Neural cell (in vitro differentiated cells): ENCODE measurements around the gene MAP3K13. TPM values are rescaled to one million over a fixed set of nuclear protein-coding genes. Genes with fewer than 3 reads are reported as not detected.

Experiments used
- H2AFZ ChIP-seq: fragments of 200-600, 300-800 bp; sonication (generic), shearing (Covaris generic); 2 replicates; pipeline ENCODE4 v1.6.0; 2014; ENCODE audit warnings: low read depth, mild to moderate bottlenecking, antibody characterized with exemption, low read length, moderate library complexity
- H3F3A ChIP-seq: fragments of 200-600 bp; shearing (Covaris generic); 2 replicates; pipeline ENCODE4 v1.6.1; 2016; ENCODE audit warnings: mild to moderate bottlenecking, moderate library complexity, mixed read lengths, antibody characterized with exemption, low read length; ENCODE audit not compliant: insufficient read depth, poor library complexity, severe bottlenecking
- H3K27ac ChIP-seq: fragments of 200-600, 300-800 bp; sonication (generic), shearing (Covaris generic); 2 replicates; pipeline ENCODE4 v1.5.1; 2014; ENCODE audit warnings: mild to moderate bottlenecking, low read length, moderate library complexity
- H3K27me3 ChIP-seq: fragments of 300-800, 200-600 bp; sonication (generic), shearing (Covaris generic); 2 replicates; pipeline ENCODE4 v1.6.0; 2014; ENCODE audit warnings: mild to moderate bottlenecking, low read depth, low read length, moderate library complexity; ENCODE audit not compliant: insufficient read depth
- H3K36me3 ChIP-seq: fragments of 300-800, 200-600 bp; sonication (generic), shearing (Covaris generic); 2 replicates; pipeline ENCODE4 v1.5.1; 2014; ENCODE audit warnings: mild to moderate bottlenecking, antibody characterized with exemption, low read length, moderate library complexity; ENCODE audit not compliant: insufficient read depth
- H3K4me2 ChIP-seq: fragments of 300-800, 200-600 bp; sonication (generic), shearing (Covaris generic); 2 replicates; pipeline ENCODE4 v1.6.0; 2014; ENCODE audit warnings: mild to moderate bottlenecking, low read length
- H3K4me3 ChIP-seq: fragments of 300-800, 200-600 bp; sonication (generic), shearing (Covaris generic); 2 replicates; pipeline ENCODE4 v1.5.1; 2014; ENCODE audit warnings: mild to moderate bottlenecking, low read length, moderate library complexity
- H3K79me2 ChIP-seq: fragments of 200-600 bp; shearing (Covaris generic); replicated peaks from 2 replicates; pipeline ENCODE4 v1.6.0; 2014; ENCODE audit warnings: mild to moderate bottlenecking, low read length, moderate library complexity; ENCODE audit not compliant: insufficient read depth
- H3K9ac ChIP-seq: fragments of 300-800, 200-600 bp; sonication (generic), shearing (Covaris generic); 2 replicates; pipeline ENCODE4 v1.6.1; 2016; ENCODE audit warnings: mild to moderate bottlenecking, low read length, mixed read lengths
- H3K9me2 ChIP-seq: fragments of 200-600 bp; shearing (Covaris generic); 2 replicates; pipeline ENCODE4 v1.6.1; 2016; ENCODE audit warnings: mild to moderate bottlenecking, low read length, mixed read lengths; ENCODE audit not compliant: insufficient read depth
- H3K9me3 ChIP-seq: fragments of 200-600, 300-800 bp; sonication (generic), shearing (Covaris generic); 2 replicates; pipeline ENCODE4 v1.6.1; 2016; ENCODE audit warnings: mild to moderate bottlenecking, mixed run types, low read length, moderate library complexity, mixed read lengths
- H4K20me1 ChIP-seq: fragments of 200-600 bp; shearing (Covaris generic); 2 replicates; pipeline ENCODE4 v1.6.1; 2016; ENCODE audit warnings: mild to moderate bottlenecking, mixed run types; ENCODE audit not compliant: insufficient read depth
- EP300 ChIP-seq: fragments of 450-650 bp; conservative IDR thresholded peaks from 2 replicates; pipeline ENCODE4 v1.6.1; 2014; ENCODE audit warnings: antibody characterized with exemption, mild to moderate bottlenecking, moderate library complexity; ENCODE audit not compliant: poor library complexity, severe bottlenecking
- EZH2 ChIP-seq: fragments of 200-600, 300-800 bp; shearing (Covaris generic), sonication (generic); IDR thresholded peaks from 2 replicates; pipeline ENCODE4 v1.6.1; 2014; ENCODE audit warnings: antibody characterized with exemption, low read length, borderline replicate concordance, mild to moderate bottlenecking; ENCODE audit not compliant: insufficient read depth, poor library complexity, severe bottlenecking
- MXI1 ChIP-seq: fragments of 450-650 bp; conservative IDR thresholded peaks from 2 replicates; pipeline ENCODE4 v1.6.1; 2014; ENCODE audit warnings: antibody characterized with exemption, mild to moderate bottlenecking; ENCODE audit not compliant: poor library complexity, severe bottlenecking
- POLR2AphosphoS5 ChIP-seq: IDR thresholded peaks from 2 replicates; pipeline ENCODE4 v1.6.1; 2012
- RAD21 ChIP-seq: fragments of 450-650 bp; conservative IDR thresholded peaks from 2 replicates; pipeline ENCODE4 v1.6.1; 2014; ENCODE audit warnings: antibody characterized with exemption, mild to moderate bottlenecking, moderate library complexity
- SMC3 ChIP-seq: fragments of 450-650 bp; conservative IDR thresholded peaks from 2 replicates; pipeline ENCODE4 v1.6.1; 2014; ENCODE audit warnings: antibody characterized with exemption, mild to moderate bottlenecking, moderate library complexity; ENCODE audit not compliant: poor library complexity
- TAF1 ChIP-seq: IDR thresholded peaks from 2 replicates; pipeline ENCODE4 v1.6.1; 2012; ENCODE audit warnings: low read depth
- polyA minus RNA-seq: library from RNA; depleted of rRNA, polyadenylated mRNA; stranded (reverse); fragments of >200 nt; gene quantifications from 2 replicates; pipeline ENCODE4 v1.2.3, GENCODE V29; 2014
- polyA plus RNA-seq: library from polyadenylated mRNA; depleted of rRNA; stranded (reverse); fragments of >200 nt; gene quantifications from 2 replicates; pipeline ENCODE4 v1.2.3, GENCODE V29; 2014
- TF ChIP-seq, protein P1 (sequence below): fragments of 450-650 bp; IDR thresholded peaks from 2 replicates; pipeline ENCODE4 v1.5.1; 2014; ENCODE audit warnings: antibody characterized with exemption, mild to moderate bottlenecking, moderate library complexity; ENCODE audit not compliant: poor library complexity, severe bottlenecking
- TF ChIP-seq, protein P2 (sequence below): IDR thresholded peaks from 2 replicates; pipeline ENCODE4 v1.6.1; 2012; ENCODE audit warnings: borderline replicate concordance

MAP3K13 gene, protein sequence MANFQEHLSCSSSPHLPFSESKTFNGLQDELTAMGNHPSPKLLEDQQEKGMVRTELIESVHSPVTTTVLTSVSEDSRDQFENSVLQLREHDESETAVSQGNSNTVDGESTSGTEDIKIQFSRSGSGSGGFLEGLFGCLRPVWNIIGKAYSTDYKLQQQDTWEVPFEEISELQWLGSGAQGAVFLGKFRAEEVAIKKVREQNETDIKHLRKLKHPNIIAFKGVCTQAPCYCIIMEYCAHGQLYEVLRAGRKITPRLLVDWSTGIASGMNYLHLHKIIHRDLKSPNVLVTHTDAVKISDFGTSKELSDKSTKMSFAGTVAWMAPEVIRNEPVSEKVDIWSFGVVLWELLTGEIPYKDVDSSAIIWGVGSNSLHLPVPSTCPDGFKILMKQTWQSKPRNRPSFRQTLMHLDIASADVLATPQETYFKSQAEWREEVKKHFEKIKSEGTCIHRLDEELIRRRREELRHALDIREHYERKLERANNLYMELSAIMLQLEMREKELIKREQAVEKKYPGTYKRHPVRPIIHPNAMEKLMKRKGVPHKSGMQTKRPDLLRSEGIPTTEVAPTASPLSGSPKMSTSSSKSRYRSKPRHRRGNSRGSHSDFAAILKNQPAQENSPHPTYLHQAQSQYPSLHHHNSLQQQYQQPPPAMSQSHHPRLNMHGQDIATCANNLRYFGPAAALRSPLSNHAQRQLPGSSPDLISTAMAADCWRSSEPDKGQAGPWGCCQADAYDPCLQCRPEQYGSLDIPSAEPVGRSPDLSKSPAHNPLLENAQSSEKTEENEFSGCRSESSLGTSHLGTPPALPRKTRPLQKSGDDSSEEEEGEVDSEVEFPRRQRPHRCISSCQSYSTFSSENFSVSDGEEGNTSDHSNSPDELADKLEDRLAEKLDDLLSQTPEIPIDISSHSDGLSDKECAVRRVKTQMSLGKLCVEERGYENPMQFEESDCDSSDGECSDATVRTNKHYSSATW
- polyA plus RNA-seq (22.6 and 33.8 TPM in 2 replicates), polyA minus RNA-seq (81.3 and 102 TPM in 2 replicates)

DNA sequence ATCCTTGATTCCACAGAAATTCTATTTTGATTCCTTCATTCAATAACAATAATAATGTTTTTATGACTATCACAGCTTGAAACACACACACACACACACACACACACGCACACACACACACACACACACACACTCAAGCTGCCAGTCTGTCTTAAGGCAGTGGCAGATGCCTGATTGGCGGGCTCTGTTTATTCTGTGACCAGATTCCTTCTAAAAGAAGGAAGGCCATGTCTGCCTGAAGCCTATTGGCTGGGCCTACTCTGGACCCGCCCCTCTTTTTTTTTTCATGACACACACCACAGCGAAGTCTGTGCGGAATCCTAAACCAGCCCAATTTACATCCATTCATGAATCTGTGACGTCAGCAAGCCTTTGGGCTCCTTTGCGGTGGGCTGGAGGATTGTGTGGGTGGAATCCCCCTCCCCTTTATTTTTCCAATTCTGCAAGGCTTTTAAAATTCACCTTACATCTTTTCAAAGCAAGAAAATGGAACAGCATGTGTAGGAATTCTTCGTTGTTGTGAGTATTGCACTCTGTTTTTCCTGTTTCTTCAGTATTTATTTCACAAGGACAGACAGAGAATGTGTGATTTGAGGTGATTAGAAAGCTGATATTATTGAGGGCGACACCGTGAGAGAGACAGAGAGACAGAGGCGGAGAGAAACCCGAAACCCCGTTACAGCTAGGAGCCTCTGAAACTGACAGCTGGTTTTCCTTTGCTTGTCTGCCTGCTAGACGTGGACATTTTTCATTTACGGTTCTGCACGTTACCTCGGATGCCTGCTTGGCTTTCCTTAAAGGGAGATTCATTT, at the start of gene MAP3K13:
Gene MAP3K13 (plus strand): TSS at position 287 of the 812 bp plus-strand sequence. CDS start 65,446 bp downstream, outside the sequence.
- peak within 1 kb of the TSS; percentile 53 for H2AFZ ChIP-seq
- peaks cover 31% of the 10 kb centered on the region for H3K79me2 ChIP-seq
- H4K20me1 ChIP-seq: no peaks in the 10 kb centered on the region
- peak within 1 kb of the TSS; percentile 94 for H3K27ac ChIP-seq
- H3K9ac ChIP-seq: peak within 1 kb of the TSS; percentile 86
- no peaks in the 10 kb centered on the region for H3K36me3 ChIP-seq
- H3K4me3 ChIP-seq: peak within 1 kb of the TSS; percentile 71
- TF ChIP-seq POLR2AphosphoS5 (peak; percentile 61), SMC3 (peak; percentile 38), EZH2 (no peak), RAD21 (peak; percentile 43), MXI1 (peak; percentile 57), TAF1 (peak; percentile 52), EP300 (peak; percentile 92)
- TF ChIP-seq, protein P1, sequence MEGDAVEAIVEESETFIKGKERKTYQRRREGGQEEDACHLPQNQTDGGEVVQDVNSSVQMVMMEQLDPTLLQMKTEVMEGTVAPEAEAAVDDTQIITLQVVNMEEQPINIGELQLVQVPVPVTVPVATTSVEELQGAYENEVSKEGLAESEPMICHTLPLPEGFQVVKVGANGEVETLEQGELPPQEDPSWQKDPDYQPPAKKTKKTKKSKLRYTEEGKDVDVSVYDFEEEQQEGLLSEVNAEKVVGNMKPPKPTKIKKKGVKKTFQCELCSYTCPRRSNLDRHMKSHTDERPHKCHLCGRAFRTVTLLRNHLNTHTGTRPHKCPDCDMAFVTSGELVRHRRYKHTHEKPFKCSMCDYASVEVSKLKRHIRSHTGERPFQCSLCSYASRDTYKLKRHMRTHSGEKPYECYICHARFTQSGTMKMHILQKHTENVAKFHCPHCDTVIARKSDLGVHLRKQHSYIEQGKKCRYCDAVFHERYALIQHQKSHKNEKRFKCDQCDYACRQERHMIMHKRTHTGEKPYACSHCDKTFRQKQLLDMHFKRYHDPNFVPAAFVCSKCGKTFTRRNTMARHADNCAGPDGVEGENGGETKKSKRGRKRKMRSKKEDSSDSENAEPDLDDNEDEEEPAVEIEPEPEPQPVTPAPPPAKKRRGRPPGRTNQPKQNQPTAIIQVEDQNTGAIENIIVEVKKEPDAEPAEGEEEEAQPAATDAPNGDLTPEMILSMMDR: no peak
- TF ChIP-seq, protein P2, sequence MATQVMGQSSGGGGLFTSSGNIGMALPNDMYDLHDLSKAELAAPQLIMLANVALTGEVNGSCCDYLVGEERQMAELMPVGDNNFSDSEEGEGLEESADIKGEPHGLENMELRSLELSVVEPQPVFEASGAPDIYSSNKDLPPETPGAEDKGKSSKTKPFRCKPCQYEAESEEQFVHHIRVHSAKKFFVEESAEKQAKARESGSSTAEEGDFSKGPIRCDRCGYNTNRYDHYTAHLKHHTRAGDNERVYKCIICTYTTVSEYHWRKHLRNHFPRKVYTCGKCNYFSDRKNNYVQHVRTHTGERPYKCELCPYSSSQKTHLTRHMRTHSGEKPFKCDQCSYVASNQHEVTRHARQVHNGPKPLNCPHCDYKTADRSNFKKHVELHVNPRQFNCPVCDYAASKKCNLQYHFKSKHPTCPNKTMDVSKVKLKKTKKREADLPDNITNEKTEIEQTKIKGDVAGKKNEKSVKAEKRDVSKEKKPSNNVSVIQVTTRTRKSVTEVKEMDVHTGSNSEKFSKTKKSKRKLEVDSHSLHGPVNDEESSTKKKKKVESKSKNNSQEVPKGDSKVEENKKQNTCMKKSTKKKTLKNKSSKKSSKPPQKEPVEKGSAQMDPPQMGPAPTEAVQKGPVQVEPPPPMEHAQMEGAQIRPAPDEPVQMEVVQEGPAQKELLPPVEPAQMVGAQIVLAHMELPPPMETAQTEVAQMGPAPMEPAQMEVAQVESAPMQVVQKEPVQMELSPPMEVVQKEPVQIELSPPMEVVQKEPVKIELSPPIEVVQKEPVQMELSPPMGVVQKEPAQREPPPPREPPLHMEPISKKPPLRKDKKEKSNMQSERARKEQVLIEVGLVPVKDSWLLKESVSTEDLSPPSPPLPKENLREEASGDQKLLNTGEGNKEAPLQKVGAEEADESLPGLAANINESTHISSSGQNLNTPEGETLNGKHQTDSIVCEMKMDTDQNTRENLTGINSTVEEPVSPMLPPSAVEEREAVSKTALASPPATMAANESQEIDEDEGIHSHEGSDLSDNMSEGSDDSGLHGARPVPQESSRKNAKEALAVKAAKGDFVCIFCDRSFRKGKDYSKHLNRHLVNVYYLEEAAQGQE: peak; percentile 73
- no peaks in the 10 kb centered on the region for H3K9me2 ChIP-seq
- H3F3A ChIP-seq: peaks cover 5% of the 10 kb centered on the region
- peak within 1 kb of the TSS; percentile 44 for H3K4me2 ChIP-seq
- no peaks in the 10 kb centered on the region for H3K9me3 ChIP-seq
- H3K27me3 ChIP-seq: no peaks in the 10 kb centered on the region
